GM08714 (cell line): ENCODE data around the gene SRRM2.

Experiments
- H3K4me3 ChIP-seq: fragments of 200-500 bp; sonication (Bioruptor generic); 2 replicates; pipeline ENCODE4 v1.5.1; 2014; ENCODE audit warnings: mild to moderate bottlenecking, low read length, inconsistent platforms
- ZNF274 ChIP-seq: IDR thresholded peaks from 2 replicates; pipeline ENCODE4 v1.6.1; 2012; ENCODE audit warnings: mild to moderate bottlenecking, low read depth, low read length

The SRRM2 gene

GRCh38 chr16:2777903-2778629 is 25.6 kb downstream of the SRRM2 start:
- H3K4me3 ChIP-seq = peak overlapping the region; percentile 75
- TF ChIP-seq ZNF274 = no peak

DNA sequence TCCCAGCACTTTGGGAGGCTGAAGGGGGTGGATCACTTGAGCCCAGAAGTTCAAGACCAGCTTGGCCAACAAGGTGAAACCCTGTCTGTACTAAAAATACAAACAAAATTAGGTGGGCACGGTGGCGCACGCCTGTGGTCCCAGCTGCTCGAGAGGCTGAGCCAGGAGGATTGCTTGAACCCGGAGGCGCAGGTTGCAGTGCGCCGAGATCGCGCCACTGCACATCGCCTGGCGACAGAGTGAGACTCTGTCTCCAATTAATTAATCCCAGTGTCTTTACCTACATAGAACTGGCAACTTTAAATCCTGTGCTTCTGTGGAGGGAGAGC is 26.2 kb downstream of the SRRM2 start:
- H3K4me3 ChIP-seq = peak overlapping the region; percentile 75; the same call in 1 of the 2 replicates
- no peak for TF ChIP-seq ZNF274

DNA sequence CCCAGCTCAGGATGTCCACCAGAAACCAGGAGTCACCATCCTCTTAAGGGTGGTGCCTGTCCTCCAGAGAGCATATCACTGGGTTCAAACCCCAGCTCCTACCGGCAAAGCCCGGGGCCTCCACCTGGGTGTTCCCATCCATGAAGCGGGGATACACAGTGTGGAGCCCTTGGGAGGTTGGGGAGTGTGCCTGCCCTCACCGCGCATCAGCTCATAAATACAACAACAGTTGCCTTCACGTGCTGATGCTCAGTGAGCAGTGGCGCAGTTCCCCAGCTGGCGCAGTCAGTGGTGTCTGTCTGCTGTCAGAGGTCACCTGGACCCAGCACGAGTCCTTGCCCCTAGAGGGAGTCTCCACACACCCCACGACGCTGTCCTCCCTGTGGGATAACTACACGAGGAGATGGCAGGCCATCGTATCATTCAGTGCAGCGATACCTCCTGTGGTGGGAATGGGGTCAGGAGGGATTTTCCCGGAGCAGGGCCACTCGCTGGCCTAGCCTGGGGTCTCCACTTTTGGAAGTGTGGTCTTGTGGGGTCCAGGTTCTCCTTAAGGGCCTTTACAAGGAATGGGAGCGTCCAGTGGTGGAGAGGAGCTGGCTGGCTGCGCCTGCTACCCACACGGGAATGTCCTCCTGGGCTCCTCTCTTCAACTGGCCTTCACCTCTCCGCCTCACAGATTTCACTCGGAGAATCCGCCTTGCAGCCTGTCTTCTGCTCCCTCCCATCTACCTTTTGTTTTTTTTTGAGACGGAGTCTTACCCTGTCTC is 26.9 kb downstream of the SRRM2 start:
- no peak for TF ChIP-seq ZNF274
- H3K4me3 ChIP-seq = no peak overlapping the region

- TF ChIP-seq ZNF274 = no peak
Measured at GRCh38 chr16:2779978-2780898, 27.8 kb downstream of the SRRM2 start.

DNA sequence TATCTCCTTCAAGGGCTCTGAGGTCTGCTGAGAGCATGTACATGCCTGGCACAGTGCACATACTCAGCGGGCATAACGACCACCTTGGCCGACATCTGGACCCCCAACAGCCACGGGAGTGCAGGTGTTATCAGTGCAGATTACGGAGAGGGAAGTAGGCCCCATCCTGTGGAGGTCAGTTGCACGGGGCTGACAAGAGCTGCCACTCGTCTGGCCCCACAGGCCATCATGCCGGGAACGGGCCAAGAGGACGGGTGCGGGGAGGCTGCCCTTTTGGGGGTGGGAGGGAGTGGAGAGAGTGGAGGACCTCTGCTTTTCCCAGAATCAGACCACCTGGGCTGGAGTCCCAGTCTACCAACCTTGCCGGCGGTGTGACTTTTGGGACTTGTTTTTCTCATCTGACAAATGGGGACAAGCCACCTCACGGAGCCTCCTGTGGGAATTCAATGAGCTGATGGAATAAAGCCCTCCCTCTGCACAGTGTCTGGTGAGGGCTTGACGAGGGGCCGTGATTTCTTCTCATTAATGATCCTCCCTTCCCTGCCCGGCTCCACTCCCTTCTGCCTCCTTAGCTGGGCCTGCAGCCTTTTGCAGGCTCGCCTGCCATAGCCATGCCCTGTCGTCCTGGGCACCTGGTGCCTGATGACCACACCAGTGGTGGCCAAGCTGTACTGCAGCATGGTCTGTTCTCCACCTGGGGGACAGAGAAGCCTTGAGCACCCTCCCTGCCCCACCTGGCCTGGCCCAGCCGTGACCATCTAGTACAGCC is 30.3 kb downstream of the SRRM2 start:
- TF ChIP-seq ZNF274 = no peak
- H3K4me3 ChIP-seq = no peak overlapping the region

More at GRCh38 chr16:2779978-2780898, 27.8 kb downstream of the SRRM2 start:
- no peak overlapping the region for H3K4me3 ChIP-seq

- TF ChIP-seq ZNF274 = no peak
Measured at GRCh38 chr16:2783581-2784357, 31.3 kb downstream of the SRRM2 start.

DNA sequence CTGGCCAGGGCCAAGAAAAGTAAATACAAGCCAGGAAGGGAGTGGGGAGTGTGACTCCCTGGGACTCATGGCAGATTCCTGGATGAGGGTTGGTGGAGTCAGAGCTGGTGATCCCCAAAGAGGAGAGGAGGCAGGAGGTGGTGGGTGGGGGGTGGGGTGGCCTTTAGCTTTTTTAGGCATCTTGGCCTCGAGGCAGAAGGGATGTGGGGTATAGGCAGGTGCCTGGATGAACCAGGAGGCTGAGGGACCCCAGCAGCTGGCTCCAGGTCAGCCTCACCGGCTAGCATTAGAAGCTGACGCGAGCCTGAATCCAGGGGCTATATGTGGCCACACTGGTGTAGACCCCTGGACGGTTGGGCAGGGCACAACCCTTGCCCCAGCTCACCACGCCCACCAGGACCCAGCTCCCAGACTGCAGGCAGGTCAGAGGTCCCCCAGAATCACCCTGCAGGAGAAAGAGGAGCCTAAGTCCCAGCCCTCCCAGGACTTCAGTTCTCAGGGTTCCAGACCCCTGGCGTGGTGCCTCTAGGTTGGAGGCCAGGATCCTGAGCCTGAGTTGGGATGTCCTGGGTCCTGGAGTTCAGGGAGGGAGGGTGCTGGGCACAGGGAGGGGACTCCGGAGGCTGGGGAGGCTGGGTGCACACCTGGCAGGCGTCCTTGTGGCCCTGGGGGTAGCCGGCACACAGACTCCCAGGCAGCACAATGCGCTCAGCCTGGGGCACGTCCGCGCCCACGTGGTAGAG is 32.1 kb downstream of the SRRM2 start:
- no peak for TF ChIP-seq ZNF274

More at GRCh38 chr16:2783581-2784357, 31.3 kb downstream of the SRRM2 start:
- H3K4me3 ChIP-seq = no peak overlapping the region

DNA sequence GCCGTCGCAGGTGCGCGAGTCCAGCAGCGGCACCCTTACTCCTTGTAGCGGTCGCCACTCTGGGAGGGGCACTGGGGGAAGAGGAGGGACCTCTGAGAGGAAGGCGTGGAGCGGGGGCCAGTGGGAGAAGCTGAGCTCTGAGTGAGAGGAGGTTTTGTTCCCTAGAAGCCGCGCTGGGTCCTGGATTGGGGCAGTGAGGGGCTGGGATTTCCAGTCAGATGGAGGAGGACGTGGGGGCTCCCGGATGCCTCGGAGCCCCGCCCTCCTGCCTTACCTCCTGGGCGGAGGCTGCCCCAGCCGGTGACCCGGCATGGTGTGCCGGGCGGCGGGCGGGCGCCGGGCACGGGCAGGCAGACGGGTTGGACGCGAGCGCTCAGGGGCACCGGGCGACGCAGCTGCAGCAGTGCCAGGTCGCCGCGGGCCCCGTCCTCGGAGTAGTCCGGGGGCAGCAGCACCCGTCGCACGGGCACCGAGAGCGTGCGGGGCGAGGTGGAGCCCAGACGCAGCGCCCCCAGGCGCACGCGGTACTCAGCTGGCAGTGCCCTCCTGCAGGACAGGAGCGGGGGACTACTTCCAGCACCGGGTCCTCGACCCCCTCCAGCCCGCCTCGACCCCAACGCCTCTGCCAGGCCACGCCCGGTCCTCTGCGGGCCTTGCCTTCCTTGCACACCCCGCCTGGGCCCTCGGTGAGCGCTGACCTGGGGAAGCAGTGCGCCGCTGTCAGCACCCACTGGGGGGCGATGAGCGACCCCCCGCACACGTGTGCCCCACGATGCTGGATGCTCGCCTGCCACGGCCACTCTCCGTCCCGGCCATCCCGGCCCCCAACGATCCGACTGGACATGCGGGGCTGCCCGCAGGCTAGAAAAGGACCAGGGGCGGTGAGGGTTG is 32.9 kb downstream of the SRRM2 start:
- TF ChIP-seq ZNF274 = no peak
- H3K4me3 ChIP-seq = no peak overlapping the region

More for the DNA sequence above, 32.1 kb downstream of the SRRM2 start:
- no peak overlapping the region for H3K4me3 ChIP-seq

DNA sequence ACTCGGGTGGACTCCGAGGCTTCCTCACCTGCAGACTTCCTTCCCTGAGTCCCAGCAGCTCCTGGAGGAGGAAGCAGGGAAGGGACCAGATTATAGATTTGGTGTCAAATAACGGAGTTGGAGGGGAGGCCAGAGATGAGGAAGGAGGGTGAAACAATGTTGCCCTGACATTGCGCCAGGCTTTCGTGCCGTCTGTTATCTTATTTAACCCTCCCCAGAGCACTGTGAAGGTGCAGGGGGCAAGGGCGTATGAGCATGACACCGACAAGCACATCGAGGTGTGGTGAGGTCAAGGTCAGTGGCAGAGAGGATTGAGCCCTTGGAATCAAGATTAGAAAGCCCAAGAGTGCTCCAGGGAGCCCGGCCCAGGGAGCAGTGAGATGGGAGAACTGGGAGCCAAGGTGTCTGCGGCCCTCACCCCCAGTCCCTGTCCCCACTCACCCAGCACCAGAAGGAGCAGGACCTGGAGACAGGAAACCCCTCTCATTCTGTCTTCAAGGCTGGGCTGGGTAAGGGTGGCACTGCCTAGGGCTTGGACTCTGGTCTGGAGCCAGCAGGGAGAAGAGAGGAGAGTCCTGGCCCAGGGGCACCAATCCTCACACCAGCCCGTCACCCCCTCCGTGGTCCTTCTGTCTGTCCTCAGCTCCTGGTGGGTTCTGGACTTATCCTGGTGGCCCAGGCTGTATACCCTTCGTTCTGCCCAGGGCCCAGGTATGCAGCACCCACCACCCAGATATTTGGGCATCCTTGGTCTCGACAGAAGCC is 33.8 kb downstream of the SRRM2 start:
- TF ChIP-seq ZNF274 = no peak
- H3K4me3 ChIP-seq = no peak overlapping the region

DNA sequence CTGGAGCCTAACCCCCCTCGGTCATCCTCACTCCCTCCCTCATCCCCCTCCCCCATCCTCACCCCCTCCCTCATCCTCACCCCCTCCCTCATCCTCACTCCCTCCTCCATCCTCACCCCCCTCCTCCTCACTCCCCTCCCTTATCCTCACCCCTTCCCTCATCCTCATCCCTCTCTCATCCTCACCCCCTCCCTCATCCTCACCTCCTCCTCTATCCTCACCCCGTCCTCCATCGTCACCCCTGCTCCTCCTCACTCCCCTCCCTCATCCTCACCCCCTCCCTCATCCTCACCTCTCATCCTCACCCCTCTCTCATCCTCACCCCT is 34.4 kb downstream of the SRRM2 start:
- H3K4me3 ChIP-seq = no peak overlapping the region
- TF ChIP-seq ZNF274 = no peak

GRCh38 chr16:2787406-2787805 is 35.0 kb downstream of the SRRM2 start, which contains the start of gene PRSS33:
Gene PRSS33 (minus strand): TSS chr16:2787560. CDS start chr16:2786547, 1,013 bp downstream.
- no peak within 1 kb of the TSS for H3K4me3 ChIP-seq
- no peak for TF ChIP-seq ZNF274

DNA sequence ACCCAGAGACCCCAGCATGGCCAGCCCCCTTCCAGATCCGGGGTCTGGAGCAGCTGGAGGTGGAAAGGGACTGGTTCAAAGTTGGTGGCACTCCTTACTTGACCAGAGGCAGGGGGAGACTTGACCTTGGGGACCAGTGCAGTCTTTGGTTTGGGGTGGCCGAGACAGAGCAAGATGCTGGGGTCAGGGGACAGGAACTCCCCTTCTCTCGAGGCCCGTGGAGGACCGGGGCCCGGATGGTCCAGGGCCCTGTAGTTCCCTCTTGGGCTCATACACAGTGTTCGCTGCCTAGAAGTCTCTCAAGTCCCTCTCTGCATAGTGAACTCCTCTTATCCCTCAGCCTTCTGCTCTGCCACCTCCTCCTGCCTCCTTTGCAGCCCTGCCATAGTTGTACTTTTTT is 35.5 kb downstream of the SRRM2 start:
- no peak for TF ChIP-seq ZNF274
- H3K4me3 ChIP-seq = no peak overlapping the region
